PFSK-1 (cell line): ENCODE measurements around the gene MKLN1.

Experiments used
- FOXP2 ChIP-seq: optimal IDR thresholded peaks from 2 replicates; pipeline ENCODE3; 2011; ENCODE audit warnings: borderline replicate concordance, control low read depth, inconsistent platforms; ENCODE audit not compliant: insufficient read depth; ENCODE audit errors: extremely low read length, extremely low read depth
- POLR2AphosphoS5 ChIP-seq: IDR thresholded peaks from 2 replicates; pipeline ENCODE4 v1.6.1; 2012; ENCODE audit warnings: low read depth, mild to moderate bottlenecking, control low read depth, low read length, moderate library complexity
- REST ChIP-seq, 2 experiments: IDR thresholded peaks; 2 replicates each; pipeline versions ENCODE4 v1.6.1 to v1.8.0; 2011 to 2012; ENCODE audit warnings: low read depth in 2 of 2, low read length in 2 of 2, control low read depth in 1 of 2, inconsistent platforms in 1 of 2, mild to moderate bottlenecking in 1 of 2, moderate library complexity in 1 of 2; ENCODE audit not compliant: insufficient read depth in 1 of 2
- SIN3A ChIP-seq: IDR thresholded peaks from 2 replicates; pipeline ENCODE4 v1.6.1; 2012; ENCODE audit warnings: mild to moderate bottlenecking, low read length, moderate library complexity, borderline replicate concordance; ENCODE audit not compliant: insufficient read depth
- TAF1 ChIP-seq: IDR thresholded peaks from 2 replicates; pipeline ENCODE4 v1.6.1; 2012; ENCODE audit warnings: low read length, control low read depth, borderline replicate concordance; ENCODE audit not compliant: insufficient read depth

The MKLN1 gene

DNA sequence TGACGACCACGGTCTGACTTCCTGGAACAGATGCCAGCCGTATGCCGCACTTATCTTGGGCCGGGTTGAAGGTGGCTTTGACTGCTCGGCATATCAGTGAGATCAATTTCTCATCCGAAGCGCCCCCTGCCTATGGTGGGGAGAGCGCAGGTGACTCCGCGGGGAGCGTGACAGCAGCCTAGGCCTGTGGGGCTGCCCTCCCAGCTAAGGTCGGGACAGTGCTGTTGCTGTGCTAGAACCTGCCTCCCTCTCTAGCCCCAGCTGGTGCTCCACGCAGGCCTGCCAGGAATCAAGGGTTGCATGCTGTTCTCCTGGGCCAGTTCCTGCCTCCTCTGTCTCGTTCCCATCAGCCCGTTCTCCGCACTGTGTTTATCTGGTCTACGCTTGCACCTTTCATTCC lies 178.9 kb downstream of the MKLN1 start:
- TF ChIP-seq TAF1: no peak
- TF ChIP-seq FOXP2: no peak
- no peak for TF ChIP-seq REST (IDR thresholded peaks at IDR 0.05; ENCODE audit: insufficient read depth in 1 of 2, low read depth in 2 of 2, low read length in 2 of 2)
- no peak for TF ChIP-seq SIN3A
- TF ChIP-seq POLR2AphosphoS5: no peak

DNA sequence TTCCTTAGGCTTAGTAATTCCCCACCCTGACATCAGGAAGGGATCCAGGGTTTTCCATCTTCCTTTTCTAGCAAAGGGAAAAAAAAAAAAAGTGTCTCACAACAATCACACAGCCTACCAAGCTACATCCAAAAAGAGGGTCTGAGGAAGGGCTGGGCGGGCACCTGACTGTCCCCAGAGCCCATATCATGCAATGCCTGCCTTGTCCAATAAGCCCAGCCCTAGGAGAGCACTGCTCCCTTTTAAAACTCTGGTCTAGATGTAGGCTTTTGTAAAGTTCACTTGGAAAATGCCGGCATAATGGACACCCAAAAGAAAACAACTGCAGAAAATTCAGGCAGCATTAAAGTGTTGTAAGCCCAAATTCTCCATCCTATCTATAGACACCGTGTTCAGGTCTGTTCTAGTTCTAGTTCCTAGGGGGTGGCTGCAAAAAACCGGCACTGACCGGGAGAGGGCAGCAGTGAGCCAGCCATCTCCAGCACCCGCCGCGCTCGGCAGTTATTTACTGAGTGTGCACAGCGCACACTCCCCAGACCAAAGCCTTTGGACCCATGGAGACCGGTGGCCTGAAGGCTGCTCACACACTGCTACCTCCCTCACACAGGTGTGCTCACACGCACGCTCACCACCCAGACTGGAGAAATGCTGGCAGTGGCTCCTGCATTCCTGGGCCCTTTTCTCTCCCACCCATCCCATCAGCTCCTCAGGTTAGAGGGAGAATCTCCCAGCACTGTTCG lies 180.1 kb downstream of the MKLN1 start:
- no peak for TF ChIP-seq POLR2AphosphoS5
- TF ChIP-seq FOXP2: peak; percentile 71

DNA sequence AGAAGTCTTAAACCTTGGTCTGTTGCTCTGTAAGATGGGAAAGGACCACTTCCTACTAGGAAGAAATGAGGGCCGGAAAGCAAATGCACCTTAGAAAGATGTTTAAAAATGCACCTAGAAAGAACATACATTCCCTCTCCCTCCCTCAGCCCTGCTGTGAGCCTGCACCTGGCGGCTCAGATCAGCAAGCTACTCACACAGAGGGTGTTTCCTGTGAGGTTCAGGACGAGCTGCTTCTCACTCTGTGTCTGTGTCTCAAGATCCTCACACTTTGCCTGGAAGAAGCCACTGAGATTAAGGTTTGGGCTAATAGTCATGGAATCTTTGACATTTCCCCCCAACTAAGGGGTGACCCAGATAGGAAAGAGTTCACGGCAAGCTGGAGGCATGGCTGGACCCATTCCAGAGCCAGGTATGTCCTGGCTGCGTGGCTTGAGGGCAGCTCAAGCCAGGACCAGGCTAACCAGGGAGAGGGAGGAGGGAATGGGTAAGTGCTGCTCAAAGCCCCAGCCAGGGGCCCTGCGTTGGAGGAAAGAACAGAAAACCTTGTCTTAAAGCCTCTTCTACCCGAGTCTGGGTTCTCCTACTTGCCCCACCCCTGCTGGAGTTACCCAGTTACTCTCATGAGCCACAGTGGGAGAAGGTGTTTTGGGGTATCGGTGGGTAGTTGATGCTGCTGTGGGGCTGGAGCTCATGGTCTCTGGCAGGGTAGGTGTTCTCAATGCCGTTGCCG lies 181.2 kb downstream of the MKLN1 start:
- no peak for TF ChIP-seq POLR2AphosphoS5
- TF ChIP-seq TAF1: no peak
- no peak for TF ChIP-seq SIN3A
- no peak for TF ChIP-seq REST (IDR thresholded peaks at IDR 0.05; ENCODE audit: insufficient read depth in 1 of 2, low read depth in 2 of 2, low read length in 2 of 2)
- no peak for TF ChIP-seq FOXP2

- TF ChIP-seq TAF1 (no peak), FOXP2 (no peak), REST (IDR thresholded peaks at IDR 0.05; ENCODE audit: insufficient read depth in 1 of 2, low read depth in 2 of 2, low read length in 2 of 2) (no peak), SIN3A (no peak), POLR2AphosphoS5 (no peak)
Observed at GRCh38 chr7:131509781-131510180, 182.1 kb downstream of the MKLN1 start.

DNA sequence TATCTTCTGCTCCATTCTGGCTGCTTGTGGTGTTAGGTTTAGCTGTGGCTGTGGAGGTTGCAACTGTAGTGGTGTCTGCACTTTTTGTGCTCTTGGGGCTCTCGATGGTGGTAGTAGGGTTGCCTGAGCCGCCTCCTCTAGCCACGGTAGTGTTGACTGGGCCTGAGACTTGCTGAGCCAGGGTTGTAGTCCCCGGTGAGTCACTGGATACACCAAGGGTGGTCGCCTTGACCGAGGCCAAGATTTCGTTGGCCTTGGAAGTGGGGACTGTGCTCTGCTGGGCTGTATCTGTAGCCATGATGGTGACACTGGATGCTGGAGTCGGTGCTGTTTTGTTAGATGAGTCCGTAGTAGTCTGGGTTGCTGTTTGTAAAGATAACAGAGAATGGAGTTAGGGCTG lies 183.4 kb downstream of the MKLN1 start:
- no peak for TF ChIP-seq REST (IDR thresholded peaks at IDR 0.05; ENCODE audit: insufficient read depth in 1 of 2, low read depth in 2 of 2, low read length in 2 of 2)
- TF ChIP-seq TAF1: no peak
- TF ChIP-seq SIN3A: no peak
- no peak for TF ChIP-seq POLR2AphosphoS5
- TF ChIP-seq FOXP2: no peak
